Choroid plexus epithelial cell (primary cell): ENCODE measurements around the gene TUBAL3.
"Not testable (repeated sequence)": the region's sequence is repeated elsewhere in the genome, so short reads cannot be mapped to it uniquely, and the experiment has no call there.

Experiments
- DNase-seq: peaks from one replicate; pipeline ENCODE4 v3.0.0-alpha.2; 2010; ENCODE audit warnings: low read depth
- H3K4me3 ChIP-seq: 2 replicates; pipeline ENCODE4 v1.5.1; 2011; ENCODE audit warnings: low read depth, mild to moderate bottlenecking, control low read depth, low read length, moderate library complexity
- CTCF ChIP-seq: conservative IDR thresholded peaks from 2 replicates; pipeline ENCODE4 v1.5.1; 2011; ENCODE audit warnings: low read depth, mild to moderate bottlenecking, control low read depth, inconsistent platforms, low read length, moderate library complexity

TUBAL3 gene

GRCh38 chr10:5413012-5413938 lies 8.6 kb upstream of the TUBAL3 start:
- H3K4me3 ChIP-seq, result peak overlapping the region; percentile 78
- TF ChIP-seq CTCF, result no peak
- DNase-seq, result peak; percentile 52

GRCh38 chr10:5412277-5412941 lies 7.8 kb upstream of the TUBAL3 start, which contains the start of gene NET1:
Gene NET1, plus strand, starts transcription at chr10:5412557. Its CDS starts 136 bp downstream, at chr10:5412693.
- peak; percentile 86 for DNase-seq
- TF ChIP-seq CTCF, result no peak
- peak within 1 kb of the TSS; percentile 78 for H3K4me3 ChIP-seq

GRCh38 chr10:5411941-5412276 lies 7.3 kb upstream of the TUBAL3 start:
- H3K4me3 ChIP-seq, result peak overlapping the region; percentile 78
- no peak for TF ChIP-seq CTCF
- no peak for DNase-seq

- not testable (repeated sequence) for H3K4me3 ChIP-seq
Measured at GRCh38 chr10:5410787-5411186, 6.2 kb upstream of the TUBAL3 start.

GRCh38 chr10:5406918-5407317 lies 2.3 kb upstream of the TUBAL3 start:
- no peak for DNase-seq
- no peak overlapping the region for H3K4me3 ChIP-seq
- no peak for TF ChIP-seq CTCF

More at GRCh38 chr10:5410787-5411186, 6.2 kb upstream of the TUBAL3 start:
- not testable (repeated sequence) for DNase-seq

GRCh38 chr10:5402798-5403197 lies 1.8 kb downstream of the TUBAL3 start:
- DNase-seq, result no peak
- TF ChIP-seq CTCF, result no peak
- no peak overlapping the region for H3K4me3 ChIP-seq

GRCh38 chr10:5400468-5401240 lies 4.0 kb downstream of the TUBAL3 start:
- TF ChIP-seq CTCF, result no peak
- H3K4me3 ChIP-seq, result no peak overlapping the region
- no peak for DNase-seq
